IMR-90 (cell line): Measurements from ENCODE around the gene NARS2. TPM values are rescaled to one million over a fixed set of nuclear protein-coding genes. Genes with fewer than 3 reads are reported as not detected.

Experiments
- ATAC-seq: fragments of 200-7000 bp; cut with Tn5 transposase; 2 replicates; pipeline ENCODE4 v1.9.1; 2020; ENCODE audit warnings: low read depth, mild to moderate bottlenecking, moderate library complexity
- Bru-seq: library from RNA; stranded (reverse); fragments of 400-500 nt; gene quantifications from one replicate; lab custom pipeline; 2021; lab: Mats Ljungman, UMichigan
- BruChase-seq, 2 experiments: library from RNA; stranded (reverse); fragments of 400-500 nt; gene quantifications; one replicate each; lab custom pipeline; 2021; lab: Mats Ljungman, UMichigan
- BruUV-seq: library from RNA; stranded (reverse); fragments of 400-500 nt; replicated peaks from 2 replicates; lab custom pipeline; 2021; lab: Mats Ljungman, UMichigan
- CTCF ChIA-PET: fragments of 300-600 bp; formaldehyde crosslinking; extraction: SDS; loops from one replicate; lab custom pipeline; 2021; ENCODE audit warnings: antibody characterized with exemption; lab: Yijun Ruan, JAX
- POLR2A ChIA-PET: fragments of 300-600 bp; sonication (Branson Sonifier 250); formaldehyde crosslinking; loops from one replicate; lab custom pipeline; 2022; ENCODE audit warnings: antibody characterized with exemption; ENCODE audit not compliant: unreplicated experiment; lab: Charles Lee
- DNase-seq: peaks from one replicate; pipeline ENCODE4 v3.0.0; 2013
- H2AFZ ChIP-seq: replicated peaks from 2 replicates; pipeline ENCODE3; 2013; ENCODE audit warnings: low read length, mild to moderate bottlenecking; ENCODE audit not compliant: poor library complexity
- H2AK5ac ChIP-seq: 2 replicates; pipeline ENCODE4 v1.6.1; 2013; ENCODE audit warnings: low read depth, low read length, inconsistent platforms
- H2AK9ac ChIP-seq: replicated peaks from 2 replicates; pipeline ENCODE3; 2013; ENCODE audit warnings: mild to moderate bottlenecking, low read depth, low read length, moderate library complexity; ENCODE audit not compliant: poor library complexity
- H2BK120ac ChIP-seq: 2 replicates; pipeline ENCODE4 v1.6.1; 2013; ENCODE audit warnings: low read depth, low read length, inconsistent platforms
- H2BK15ac ChIP-seq: 3 replicates; pipeline ENCODE4 v1.6.1; 2013; ENCODE audit warnings: low read depth, low read length, inconsistent platforms
- H2BK20ac ChIP-seq: 2 replicates; pipeline ENCODE4 v1.6.1; 2013; ENCODE audit warnings: low read depth, mild to moderate bottlenecking, inconsistent platforms, low read length, moderate library complexity
- H2BK5ac ChIP-seq: 2 replicates; pipeline ENCODE4 v1.6.1; 2013; ENCODE audit warnings: mild to moderate bottlenecking, low read depth, low read length, inconsistent platforms; ENCODE audit not compliant: poor library complexity, severe bottlenecking
- H3K14ac ChIP-seq: replicated peaks from 2 replicates; pipeline ENCODE4 v1.6.1; 2013; ENCODE audit warnings: low read depth, low read length, inconsistent platforms
- H3K18ac ChIP-seq: 2 replicates; pipeline ENCODE4 v1.6.1; 2013; ENCODE audit warnings: low read depth, low read length, control low read depth
- H3K23ac ChIP-seq: 2 replicates; pipeline ENCODE4 v1.6.1; 2013; ENCODE audit warnings: low read depth, low read length, inconsistent platforms
- H3K27ac ChIP-seq: 2 replicates; pipeline ENCODE4 v1.5.1; 2013; ENCODE audit warnings: mild to moderate bottlenecking, control low read depth, low read length; ENCODE audit not compliant: insufficient read depth
- H3K27me3 ChIP-seq: 2 replicates; pipeline ENCODE4 v1.6.1; 2013; ENCODE audit warnings: low read length; ENCODE audit not compliant: control insufficient read depth, insufficient read depth
- H3K36me3 ChIP-seq: 2 replicates; pipeline ENCODE4 v1.6.1; 2013; ENCODE audit warnings: low read length, mixed read lengths; ENCODE audit not compliant: control insufficient read depth, insufficient read depth
- H3K4ac ChIP-seq: 2 replicates; pipeline ENCODE4 v1.6.1; 2013; ENCODE audit warnings: low read depth, low read length, inconsistent platforms
- H3K4me1 ChIP-seq: 2 replicates; pipeline ENCODE4 v1.6.1; 2013; ENCODE audit warnings: low read length, mixed read lengths; ENCODE audit not compliant: control insufficient read depth, insufficient read depth
- H3K4me2 ChIP-seq: 2 replicates; pipeline ENCODE4 v1.6.1; 2013; ENCODE audit warnings: low read depth, mild to moderate bottlenecking, control low read depth, low read length, moderate library complexity
- H3K4me3 ChIP-seq: 2 replicates; pipeline ENCODE4 v1.5.1; 2013; ENCODE audit warnings: low read depth, mild to moderate bottlenecking, control low read depth, low read length, moderate library complexity; ENCODE audit not compliant: insufficient read depth
- H3K56ac ChIP-seq: 2 replicates; pipeline ENCODE4 v1.6.1; 2013; ENCODE audit warnings: low read length, inconsistent platforms; ENCODE audit not compliant: insufficient read depth; ENCODE audit errors: extremely low read depth
- H3K79me1 ChIP-seq, 2 experiments: 2 replicates each; pipeline ENCODE4 v1.6.1; 2013; ENCODE audit warnings: low read length in 2 of 2, inconsistent platforms in 1 of 2, low read depth in 1 of 2
- H3K9ac ChIP-seq: 2 replicates; pipeline ENCODE4 v1.6.1; 2013; ENCODE audit warnings: low read depth, low read length, control low read depth
- H3K9me1 ChIP-seq: 2 replicates; pipeline ENCODE4 v1.6.1; 2013; ENCODE audit warnings: low read length, inconsistent platforms; ENCODE audit not compliant: insufficient read depth
- H3K9me3 ChIP-seq: 2 replicates; pipeline ENCODE4 v1.6.1; 2013; ENCODE audit warnings: low read length; ENCODE audit not compliant: control insufficient read depth, insufficient read depth
- H4K20me1 ChIP-seq: 2 replicates; pipeline ENCODE4 v1.6.1; 2013; ENCODE audit warnings: low read length, inconsistent platforms; ENCODE audit not compliant: insufficient read depth
- H4K5ac ChIP-seq: 2 replicates; pipeline ENCODE4 v1.6.1; 2013; ENCODE audit warnings: mild to moderate bottlenecking, low read depth, low read length, control low read depth
- H4K8ac ChIP-seq, 2 experiments: 2 replicates each; pipeline ENCODE4 v1.6.1; 2013; ENCODE audit warnings: low read depth in 2 of 2, low read length in 2 of 2, control low read depth in 1 of 2, inconsistent platforms in 1 of 2
- H4K91ac ChIP-seq: 2 replicates; pipeline ENCODE4 v1.6.1; 2013; ENCODE audit warnings: low read depth, low read length, inconsistent platforms; ENCODE audit not compliant: insufficient read depth
- CEBPB ChIP-seq: IDR thresholded peaks from 2 replicates; pipeline ENCODE4 v1.6.1; 2012; ENCODE audit warnings: low read depth, low read length, improper control_type of control experiment
- ELK1 ChIP-seq: fragments of 150-350 bp; IDR thresholded peaks from 2 replicates; pipeline ENCODE4 v1.6.1; 2016; ENCODE audit warnings: low read depth, mild to moderate bottlenecking, low read length, moderate library complexity, borderline replicate concordance
- MAZ ChIP-seq: IDR thresholded peaks from 2 replicates; pipeline ENCODE4 v1.6.1; 2012; ENCODE audit warnings: low read depth, mild to moderate bottlenecking, low read length, improper control_type of control experiment, moderate library complexity, borderline replicate concordance
- MXI1 ChIP-seq: IDR thresholded peaks from 2 replicates; pipeline ENCODE4 v1.6.1; 2012; ENCODE audit warnings: low read depth, mild to moderate bottlenecking, low read length, moderate library complexity, borderline replicate concordance
- NFE2L2 ChIP-seq: fragments of 150-350 bp; IDR thresholded peaks from 2 replicates; pipeline ENCODE4 v1.6.1; 2016; ENCODE audit warnings: low read depth, mild to moderate bottlenecking, low read length
- POLR2A ChIP-seq: IDR thresholded peaks from 2 replicates; pipeline ENCODE4 v1.6.1; 2012; ENCODE audit warnings: mild to moderate bottlenecking, low read depth, low read length
- USF2 ChIP-seq: fragments of 150-350 bp; IDR thresholded peaks from 2 replicates; pipeline ENCODE4 v1.6.1; 2017; ENCODE audit warnings: mild to moderate bottlenecking, antibody characterized with exemption, low read length, low read depth
- WGBS, 2 experiments: methylation state at CpG; one replicate each; pipeline versions ENCODE4 v1.1.5 to v1.1.7; 2013; ENCODE audit warnings: missing lambda C conversion rate in 2 of 2; ENCODE audit not compliant: insufficient read length in 1 of 2; ENCODE audit errors: extremely low coverage in 2 of 2; 5-methylcytosine and 5-hydroxymethylcytosine counted together
- dilution Hi-C: fragments of 300-500 bp; cut with HindIII; formaldehyde crosslinking; loops from one replicate; pipeline ENCODE4 v1.14.3; 2018; ENCODE audit warnings: low sequenced_read_pairs; ENCODE audit not compliant: unreplicated experiment
- in situ Hi-C: fragments of 300-500 bp; cut with MboI; formaldehyde crosslinking; loops from 3 replicates; pipeline ENCODE4 v1.14.3; 2019; ENCODE audit warnings: low sequenced_read_pairs, inconsistent platforms, mixed read lengths
- intact Hi-C: fragments of 100-400 bp; cut with micrococcal nuclease; formaldehyde crosslinking; loops from 2 replicates; pipeline ENCODE4 v1.10.0; 2022
- long read RNA-seq: library from polyadenylated mRNA; unstranded; transcript quantifications from one replicate; pipeline ENCODE4 v2.0.0, GENCODE V29; 2021; ENCODE audit not compliant: unreplicated experiment
- polyA plus RNA-seq, 3 experiments: library from polyadenylated mRNA; depleted of rRNA; stranded (reverse); fragments of >200 nt; gene quantifications; 2 replicates each; pipeline ENCODE4 v1.2.3, GENCODE V29; 2012; ENCODE audit warnings: low replicate concordance in 1 of 3
- total RNA-seq: library from RNA; depleted of rRNA; stranded (reverse); fragments of >200 nt; gene quantifications from 2 replicates; pipeline ENCODE4 v1.2.3, GENCODE V29; 2012; rRNA removed

NARS2 gene, protein sequence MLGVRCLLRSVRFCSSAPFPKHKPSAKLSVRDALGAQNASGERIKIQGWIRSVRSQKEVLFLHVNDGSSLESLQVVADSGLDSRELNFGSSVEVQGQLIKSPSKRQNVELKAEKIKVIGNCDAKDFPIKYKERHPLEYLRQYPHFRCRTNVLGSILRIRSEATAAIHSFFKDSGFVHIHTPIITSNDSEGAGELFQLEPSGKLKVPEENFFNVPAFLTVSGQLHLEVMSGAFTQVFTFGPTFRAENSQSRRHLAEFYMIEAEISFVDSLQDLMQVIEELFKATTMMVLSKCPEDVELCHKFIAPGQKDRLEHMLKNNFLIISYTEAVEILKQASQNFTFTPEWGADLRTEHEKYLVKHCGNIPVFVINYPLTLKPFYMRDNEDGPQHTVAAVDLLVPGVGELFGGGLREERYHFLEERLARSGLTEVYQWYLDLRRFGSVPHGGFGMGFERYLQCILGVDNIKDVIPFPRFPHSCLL
- 15.8 and 16.4 TPM in 2 replicates for total RNA-seq
- polyA plus RNA-seq (2012; rRNA removed): 6.0 and 8.0 TPM in 2 replicates
- polyA plus RNA-seq (2012; cell fraction: cytosol; rRNA removed): 2.7 and 5.8 TPM in 2 replicates
- 1.7 and 5.3 TPM in 2 replicates for polyA plus RNA-seq (2012; cell fraction: nucleus; rRNA removed; ENCODE audit: low replicate concordance)
- percentile 65 among the genes with signal in this experiment for Bru-seq, nascent RNA
- BruChase-seq, experiment 1, labeled RNA remaining after a 6-hour chase: percentile 65 among the genes with signal in this experiment
- BruChase-seq, experiment 2, labeled RNA remaining after a 2-hour chase: percentile 60 among the genes with signal in this experiment
- long read RNA-seq, transcript NARS2-201 (14 exons, 2,519 nt): major isoform, 19 of 24 reads
- long read RNA-seq, partial matches to known transcripts: 0 of 24 reads
- long read RNA-seq, other reads (novel, unspliced or antisense): 5 of 24 reads

DNA sequence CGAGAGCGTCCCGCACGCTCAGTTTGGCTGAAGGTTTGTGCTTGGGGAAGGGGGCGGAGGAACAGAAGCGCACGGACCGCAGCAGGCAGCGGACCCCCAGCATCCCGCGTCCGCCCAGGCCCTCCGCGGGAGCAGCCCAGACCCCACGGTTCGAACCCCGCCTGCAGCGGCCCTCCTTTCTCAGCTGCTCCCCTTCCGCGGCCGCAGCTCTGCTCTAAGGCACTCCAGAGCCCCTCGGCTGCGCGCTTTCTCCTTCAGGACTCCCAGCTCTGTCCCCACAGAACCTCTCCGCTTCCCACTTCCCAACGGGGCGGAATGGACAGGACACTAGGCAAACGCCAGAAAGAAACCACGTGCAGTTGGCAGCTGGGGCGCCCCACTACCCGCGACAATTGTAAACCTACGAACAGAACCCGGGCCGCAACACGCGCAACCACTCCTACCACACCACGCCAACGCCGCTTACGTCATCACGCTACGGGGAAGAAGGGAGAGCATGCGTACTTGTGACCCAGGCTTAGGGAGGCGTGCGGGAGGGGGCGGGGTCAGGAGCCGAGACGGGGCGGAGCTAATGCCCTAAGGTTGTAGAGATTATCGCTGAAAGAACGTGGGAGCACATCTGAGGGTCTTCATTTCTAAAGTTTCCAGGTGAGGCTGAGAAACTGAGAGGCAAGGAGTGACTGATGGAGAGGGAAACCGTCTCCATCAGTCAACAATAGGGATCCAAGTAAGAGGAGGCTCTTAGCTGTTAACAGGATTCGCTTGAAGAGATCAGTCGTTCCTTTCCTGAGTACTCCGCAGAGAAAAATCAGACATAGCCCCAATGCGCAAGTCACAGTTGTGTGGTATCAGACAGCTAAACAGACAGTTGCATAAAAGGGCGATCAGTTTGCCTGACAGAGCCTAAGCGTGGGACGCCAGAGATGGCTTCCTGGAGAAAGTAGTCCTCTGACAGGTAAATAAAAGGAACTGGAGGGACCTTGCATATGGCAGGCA is at the start of gene NARS2:
Gene NARS2, minus strand, starts transcription at position 479 of the 996 bp plus-strand sequence. Its CDS starts 376 bp downstream, at position 103.
- H3K9ac ChIP-seq: peak within 1 kb of the TSS; percentile 85
- intact Hi-C loops (no loop called here), dilution Hi-C loops (no loop called here), in situ Hi-C loops (no loop called here)
- H2AK9ac ChIP-seq: peak within 1 kb of the TSS; percentile 58
- peak within 1 kb of the TSS; percentile 58; the same call in 1 of the 2 replicates for H3K18ac ChIP-seq
- H4K8ac ChIP-seq: peak within 1 kb of the TSS; percentile 28 to 97
- WGBS, 2 experiments: 0% methylated on average over 22 of the region's 60 CpGs; no CpG with 5 or more reads in 1 of the 2 experiments
- CTCF ChIA-PET: interaction anchor here (0.8 kb wide), 1 partner anchor 11 kb away, joined by 3 read pairs; no protein-coding TSS in a partner anchor
- peak within 1 kb of the TSS; percentile 81 for H4K91ac ChIP-seq
- peak within 1 kb of the TSS; percentile 87 for H3K4ac ChIP-seq
- H3K56ac ChIP-seq: peak within 1 kb of the TSS; percentile 91; the same call in 1 of the 2 replicates
- no peak within 1 kb of the TSS for H2AK5ac ChIP-seq
- no TSS peak for BruUV-seq
- peak within 1 kb of the TSS; percentile 67 for H4K5ac ChIP-seq
- H3K4me2 ChIP-seq: peak within 1 kb of the TSS; percentile 94
- H3K27ac ChIP-seq: peak within 1 kb of the TSS; percentile 65
- DNase-seq: peak; percentile 97
- peaks cover 2% of the 10 kb centered on the region; the same call in 1 of the 2 replicates for H3K36me3 ChIP-seq
- H2BK5ac ChIP-seq: peak within 1 kb of the TSS; percentile 66
- H3K9me1 ChIP-seq: 0 out of 2 replicates have a peak, but pooled peaks cover 4% of the 10 kb centered on the region
- peak within 1 kb of the TSS; percentile 94 for H3K14ac ChIP-seq
- peak within 1 kb of the TSS; percentile 80 for H3K4me3 ChIP-seq
- H2BK120ac ChIP-seq: peak within 1 kb of the TSS; percentile 86; the same call in 1 of the 2 replicates
- no peaks in the 10 kb centered on the region for H3K4me1 ChIP-seq
- peak; percentile 98 for ATAC-seq
- peak within 1 kb of the TSS; percentile 70; the same call in 1 of the 2 replicates for H2BK20ac ChIP-seq
- no peaks in the 10 kb centered on the region for H3K9me3 ChIP-seq
- peak within 1 kb of the TSS; percentile 98 for H2AFZ ChIP-seq
- peak within 1 kb of the TSS; percentile 94 for H3K23ac ChIP-seq
- H3K79me1 ChIP-seq: peaks cover 14 to 24% of the 10 kb centered on the region in 2 experiments
- H4K20me1 ChIP-seq: no peaks in the 10 kb centered on the region
- TF ChIP-seq NFE2L2 (no peak), MXI1 (peak; percentile 98), POLR2A (0 out of 2 replicates have a peak, but pooled peaks have one; percentile 37), MAZ (peak; percentile 42; the same call in 1 of the 2 replicates), USF2 (peak; percentile 35; the same call in 1 of the 2 replicates), ELK1 (no peak), CEBPB (peak; percentile 77)
- peak within 1 kb of the TSS; percentile 88; the same call in 1 of the 3 replicates for H2BK15ac ChIP-seq
- POLR2A ChIA-PET: interaction anchor here (0.5 to 1.6 kb wide), 2 partner anchors 22 to 297 kb away, joined by 4 to 7 read pairs; no protein-coding TSS in a partner anchor
- H3K27me3 ChIP-seq: no peaks in the 10 kb centered on the region
